HG03520 (cell line): ENCODE results near the gene PADI1.

ENCODE experiments used
- ATAC-seq: cut with Tn5 transposase; IDR thresholded peaks from one replicate; pipeline ENCODE4 v1.9.1; 2021; ENCODE audit warnings: mild to moderate bottlenecking, moderate library complexity; ENCODE audit not compliant: unreplicated experiment

Gene PADI1

DNA sequence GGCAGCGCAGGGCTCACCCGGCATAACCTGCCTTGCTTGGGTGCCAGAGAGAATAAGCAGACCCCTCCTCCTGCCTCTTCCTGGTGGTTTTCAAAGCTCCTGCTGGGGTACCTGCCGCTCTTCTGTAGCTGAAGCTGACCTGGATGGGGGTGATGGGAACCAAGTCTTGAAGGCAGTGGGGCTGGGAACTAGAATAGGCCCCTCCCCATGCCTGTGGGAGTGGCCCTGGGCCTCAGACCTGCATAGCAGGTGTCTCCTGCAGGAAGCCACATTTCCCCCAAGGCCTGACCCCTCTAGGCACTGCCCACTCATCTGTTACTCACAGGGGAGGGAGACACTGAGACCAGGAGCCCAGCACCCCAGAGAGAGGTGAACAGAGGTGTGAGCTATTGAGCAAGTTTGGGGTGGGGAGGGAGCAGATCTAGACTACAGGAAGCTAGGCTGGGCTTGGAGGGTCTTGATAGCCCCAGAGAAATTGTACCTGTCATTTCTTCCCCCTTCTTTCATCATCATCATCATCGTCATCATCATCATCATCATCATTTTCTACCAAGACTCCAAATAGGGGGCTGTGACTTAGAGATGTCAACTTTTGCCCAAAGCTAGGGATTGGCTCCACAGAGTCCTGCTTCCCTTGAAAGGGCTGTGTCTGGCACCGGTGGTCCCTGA, 10.1 kb downstream of the PADI1 start:
- ATAC-seq: no peak

DNA sequence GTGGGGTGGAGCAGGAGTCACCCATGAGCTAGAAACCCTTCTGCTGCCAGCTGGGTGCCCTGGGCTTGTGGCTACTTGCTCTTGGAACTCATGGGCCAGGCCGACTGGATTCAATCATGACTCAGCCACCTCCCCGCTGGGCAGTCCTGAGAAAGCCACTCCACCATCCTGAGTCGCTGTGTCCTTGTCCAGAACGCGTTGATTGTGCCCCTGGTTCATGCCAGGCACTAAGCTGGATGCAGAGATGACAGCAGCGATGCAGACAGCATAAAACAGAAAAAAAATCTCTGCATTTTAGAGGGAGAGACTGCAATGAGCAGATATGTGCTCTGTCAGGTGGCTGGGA, 10.6 kb downstream of the PADI1 start:
- no peak for ATAC-seq

DNA sequence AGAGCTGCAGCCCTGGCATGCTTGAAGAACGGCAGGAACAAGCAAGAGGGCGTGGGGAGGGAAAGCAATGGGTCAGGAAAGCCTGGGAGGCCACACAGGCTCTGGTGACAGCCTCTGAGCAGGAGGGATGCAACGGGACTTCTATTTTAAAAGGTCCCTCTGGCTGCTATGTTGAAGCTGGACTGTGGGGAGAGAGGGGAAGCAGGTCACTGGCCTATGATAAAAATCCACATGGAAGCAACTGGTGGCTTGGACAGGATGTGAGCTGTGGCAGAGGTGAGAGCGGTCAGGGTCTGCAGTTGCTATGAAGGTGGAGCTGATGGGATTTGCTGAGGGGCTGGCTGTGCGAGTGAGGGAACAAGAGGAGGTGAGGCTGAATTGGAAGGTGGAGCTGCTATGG, 11.2 kb downstream of the PADI1 start:
- no peak for ATAC-seq

DNA sequence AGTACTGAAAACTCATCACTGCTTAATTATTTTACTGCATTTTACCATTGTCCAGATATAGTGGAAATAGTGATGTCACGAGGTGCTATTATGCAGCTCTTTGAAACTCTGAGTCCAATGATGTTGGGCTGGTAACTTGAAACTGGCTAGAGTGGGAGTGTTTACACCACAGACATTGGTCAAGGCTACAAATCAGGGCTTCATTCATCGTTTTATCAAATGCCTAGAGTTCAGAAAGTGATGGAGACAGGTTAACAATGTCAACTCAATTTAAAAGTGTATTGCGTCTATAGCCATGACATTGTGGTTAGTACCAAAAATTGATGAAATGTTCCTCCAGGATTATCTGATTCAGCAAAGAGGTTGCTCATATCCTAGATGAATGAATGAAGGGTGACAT, 12.7 kb downstream of the PADI1 start:
- ATAC-seq: no peak

DNA sequence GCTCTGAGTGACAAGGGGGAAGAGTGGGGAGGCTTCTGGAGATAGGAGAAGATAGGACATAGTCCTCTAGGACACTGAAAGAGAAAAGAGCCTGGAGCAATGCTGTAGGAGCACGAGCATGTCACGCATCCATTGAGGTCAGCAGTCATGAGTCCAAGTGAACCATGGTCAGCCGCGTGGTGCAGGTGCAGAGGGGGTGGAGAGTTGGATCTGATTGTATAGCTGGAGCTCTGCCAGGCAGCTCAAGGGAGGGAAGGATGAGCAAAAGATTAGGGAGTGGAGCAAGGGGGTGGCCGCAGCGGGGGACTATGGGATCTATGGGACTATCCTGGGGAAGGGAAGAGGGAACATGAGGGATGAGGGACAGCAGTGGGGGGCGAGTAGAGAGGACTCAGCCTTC, 14.0 kb downstream of the PADI1 start:
- no peak for ATAC-seq

DNA sequence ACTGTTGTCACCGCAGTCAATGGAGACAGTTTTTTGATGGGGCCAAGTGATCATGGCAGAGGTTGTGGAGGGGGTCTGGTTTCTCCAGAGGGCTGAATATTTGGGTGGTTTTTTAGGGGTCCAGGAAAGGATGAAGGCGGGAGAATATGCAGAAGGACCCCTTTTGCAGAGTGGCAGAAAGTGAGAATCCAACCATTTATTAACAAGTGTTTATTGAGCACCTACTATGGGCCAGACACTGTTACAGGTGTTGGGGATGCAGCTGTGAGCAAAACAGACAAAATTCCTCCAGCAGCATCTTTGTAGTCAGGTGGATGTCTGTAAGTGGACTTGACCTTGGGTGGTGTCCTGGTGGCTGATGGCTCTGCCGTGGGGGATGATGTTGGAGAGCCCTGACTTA, 15.4 kb downstream of the PADI1 start:
- no peak for ATAC-seq

DNA sequence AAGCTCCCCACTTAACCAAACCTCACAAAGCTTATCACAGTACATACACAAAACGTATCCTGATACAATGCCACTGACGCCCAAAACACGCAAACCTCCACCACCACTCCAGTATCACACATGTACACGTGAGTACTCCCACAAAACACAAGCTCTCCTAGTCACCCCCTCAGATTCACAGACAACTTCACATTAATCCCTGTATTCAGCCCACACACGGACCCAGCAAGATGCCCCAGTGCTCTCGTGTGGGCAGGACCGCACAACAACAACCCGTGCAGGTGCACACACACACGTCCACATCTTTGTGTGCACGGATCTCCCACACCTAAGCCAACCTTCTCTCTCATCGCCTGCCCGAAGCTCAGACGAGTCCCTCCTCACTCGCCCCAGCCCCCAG, 17.6 kb downstream of the PADI1 start:
- ATAC-seq: no peak

DNA sequence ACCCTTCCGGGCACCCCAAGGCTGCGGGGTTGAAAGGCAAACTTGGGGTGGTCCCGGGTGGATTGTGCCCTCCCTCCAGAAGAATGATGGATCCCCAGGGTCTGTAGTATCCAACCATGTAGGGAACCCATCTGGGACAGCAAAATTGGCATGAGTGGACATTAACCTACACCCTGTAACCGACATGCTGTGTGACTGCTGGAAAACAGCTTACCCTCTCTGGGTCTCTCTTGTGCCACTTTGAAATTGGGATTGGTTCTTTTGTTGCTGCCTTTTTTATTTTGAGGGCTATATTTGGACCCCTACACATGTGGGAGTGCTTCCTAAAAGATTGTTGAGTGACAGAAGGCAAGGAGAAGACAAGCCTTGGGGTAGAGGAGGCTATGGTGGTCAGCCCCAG, 19.5 kb downstream of the PADI1 start:
- ATAC-seq: no peak

DNA sequence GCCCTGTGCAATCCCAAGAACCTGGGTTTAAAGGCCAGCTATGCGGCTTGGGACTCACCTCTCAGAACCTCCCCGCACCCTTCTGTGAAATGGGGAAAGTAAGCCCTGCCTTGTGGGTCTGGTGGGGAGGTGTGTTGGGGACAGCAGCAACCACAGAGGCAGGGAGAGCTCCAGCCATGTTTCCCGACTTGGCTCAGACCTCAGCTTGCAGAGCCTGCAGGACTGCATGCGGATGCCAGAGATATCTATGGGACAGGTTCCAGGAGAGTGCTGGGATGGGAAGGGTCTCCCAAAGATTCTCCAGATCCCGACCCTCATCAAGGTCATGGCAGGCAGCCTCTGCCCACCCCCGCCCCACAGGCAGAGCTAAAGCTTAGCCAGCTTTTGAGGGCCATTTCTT, 20.2 kb downstream of the PADI1 start:
- ATAC-seq: no peak

DNA sequence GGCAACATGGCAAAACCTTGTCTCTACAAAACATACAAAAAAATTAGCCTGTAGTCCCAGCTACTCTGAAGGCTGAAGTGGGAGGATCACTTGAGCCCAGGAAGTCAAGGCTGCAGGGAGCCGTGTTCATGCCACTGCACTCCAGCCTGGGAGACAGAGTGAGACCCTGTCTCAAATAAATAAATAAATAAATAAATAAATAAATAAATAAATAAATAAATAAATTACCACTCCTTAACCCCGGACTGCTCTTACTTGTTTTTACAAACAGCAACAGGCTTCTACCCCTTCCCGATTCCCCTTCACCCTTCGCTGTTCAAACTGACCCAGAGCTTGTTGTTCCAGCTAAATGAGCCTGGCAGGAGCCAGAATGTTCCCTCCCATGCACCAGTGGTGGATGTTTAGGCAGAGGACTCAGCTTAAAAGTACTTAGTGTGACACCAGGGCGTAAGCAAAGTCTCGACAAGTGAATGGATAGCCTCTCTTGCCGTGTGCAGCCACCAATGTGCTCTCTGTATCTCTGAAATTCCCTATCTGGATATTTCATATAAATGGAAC, 22.5 kb downstream of the PADI1 start:
- ATAC-seq: no peak

DNA sequence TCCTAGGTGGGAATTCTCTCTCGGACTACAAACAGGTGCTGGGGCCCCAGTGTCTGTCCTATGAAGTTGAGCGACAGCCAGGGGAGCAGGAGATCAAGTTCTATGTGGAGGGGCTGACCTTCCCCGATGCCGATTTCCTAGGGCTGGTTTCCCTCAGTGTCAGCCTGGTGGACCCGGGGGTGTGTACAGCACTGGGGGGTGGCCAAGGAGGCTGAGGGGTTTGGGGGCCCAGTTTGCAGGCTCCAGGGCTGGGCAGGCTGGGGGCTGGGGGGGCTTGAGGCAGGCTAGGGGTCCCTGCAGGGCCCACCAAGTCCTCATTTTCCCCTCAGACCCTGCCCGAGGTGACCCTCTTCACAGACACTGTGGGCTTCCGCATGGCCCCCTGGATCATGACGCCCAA, 23.7 kb downstream of the PADI1 start:
- no peak for ATAC-seq

DNA sequence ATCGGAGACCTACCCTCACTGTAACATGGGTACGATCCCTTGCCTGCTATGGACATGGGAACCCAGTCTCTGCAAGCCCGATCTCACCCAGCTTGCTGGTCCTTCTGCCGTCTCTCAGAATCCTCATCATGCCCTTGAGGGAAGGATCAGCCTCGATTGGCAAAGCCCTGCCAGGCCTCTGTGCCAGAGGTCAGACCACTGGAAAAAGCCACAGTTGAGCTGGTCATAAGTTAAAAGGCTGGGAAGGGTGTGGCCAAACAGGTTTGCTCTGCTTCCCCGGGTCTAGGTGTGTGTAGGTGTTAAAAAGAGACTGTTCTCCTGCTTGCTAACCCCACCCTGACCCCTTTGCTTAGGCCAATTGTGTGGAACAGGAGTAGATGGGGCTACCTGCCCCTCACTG, 24.5 kb downstream of the PADI1 start:
- no peak for ATAC-seq

DNA sequence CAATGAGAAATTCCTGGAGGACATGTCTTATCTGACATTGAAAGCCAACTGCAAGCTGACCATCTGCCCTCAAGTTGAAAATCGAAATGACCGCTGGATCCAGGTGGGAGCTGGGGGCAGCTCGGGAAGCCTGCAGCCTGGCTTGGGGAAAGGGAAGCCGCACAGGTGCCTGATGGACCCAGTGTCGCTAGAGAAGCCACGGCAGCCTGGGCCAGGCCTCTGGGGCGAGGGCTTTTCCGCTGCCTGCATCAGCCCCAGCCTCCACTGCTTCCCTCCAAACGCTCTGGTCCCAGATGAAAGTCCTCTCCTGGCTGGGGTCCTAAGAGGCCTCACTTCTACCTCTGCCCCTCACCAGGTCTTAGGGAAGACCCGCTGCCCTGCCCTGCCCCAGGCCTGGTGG, 25.2 kb downstream of the PADI1 start:
- ATAC-seq: no peak

DNA sequence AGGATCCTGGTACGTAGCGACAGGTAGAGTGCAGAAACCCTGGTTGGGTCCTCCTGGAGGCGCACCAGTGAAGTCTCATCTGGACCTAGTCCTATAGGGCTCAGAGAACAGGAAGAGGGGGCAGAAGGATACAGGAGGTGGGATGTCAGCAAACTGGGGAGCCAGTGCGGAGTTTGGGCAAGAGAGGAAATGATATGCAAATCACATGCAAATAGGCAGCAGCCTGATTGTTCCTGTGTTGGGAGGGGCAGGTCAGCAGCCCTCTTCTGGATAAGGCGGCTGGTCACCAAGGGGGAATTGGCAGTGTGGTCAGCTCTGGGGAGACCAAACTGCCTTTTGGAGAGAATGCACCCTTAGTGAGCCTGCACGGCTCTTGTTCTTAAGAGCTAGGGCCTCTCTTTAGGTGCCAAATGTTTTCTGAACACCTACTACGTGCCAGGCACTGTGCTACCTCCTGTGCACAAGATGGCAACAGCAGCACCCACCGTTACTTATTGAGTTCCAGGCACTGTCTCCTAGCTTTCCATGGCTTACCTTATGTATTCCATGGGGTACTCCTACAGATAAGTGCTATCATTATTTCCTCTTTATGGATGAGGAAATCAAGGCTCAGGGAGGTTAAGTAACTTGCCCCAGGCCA, 25.9 kb downstream of the PADI1 start:
- ATAC-seq: no peak

DNA sequence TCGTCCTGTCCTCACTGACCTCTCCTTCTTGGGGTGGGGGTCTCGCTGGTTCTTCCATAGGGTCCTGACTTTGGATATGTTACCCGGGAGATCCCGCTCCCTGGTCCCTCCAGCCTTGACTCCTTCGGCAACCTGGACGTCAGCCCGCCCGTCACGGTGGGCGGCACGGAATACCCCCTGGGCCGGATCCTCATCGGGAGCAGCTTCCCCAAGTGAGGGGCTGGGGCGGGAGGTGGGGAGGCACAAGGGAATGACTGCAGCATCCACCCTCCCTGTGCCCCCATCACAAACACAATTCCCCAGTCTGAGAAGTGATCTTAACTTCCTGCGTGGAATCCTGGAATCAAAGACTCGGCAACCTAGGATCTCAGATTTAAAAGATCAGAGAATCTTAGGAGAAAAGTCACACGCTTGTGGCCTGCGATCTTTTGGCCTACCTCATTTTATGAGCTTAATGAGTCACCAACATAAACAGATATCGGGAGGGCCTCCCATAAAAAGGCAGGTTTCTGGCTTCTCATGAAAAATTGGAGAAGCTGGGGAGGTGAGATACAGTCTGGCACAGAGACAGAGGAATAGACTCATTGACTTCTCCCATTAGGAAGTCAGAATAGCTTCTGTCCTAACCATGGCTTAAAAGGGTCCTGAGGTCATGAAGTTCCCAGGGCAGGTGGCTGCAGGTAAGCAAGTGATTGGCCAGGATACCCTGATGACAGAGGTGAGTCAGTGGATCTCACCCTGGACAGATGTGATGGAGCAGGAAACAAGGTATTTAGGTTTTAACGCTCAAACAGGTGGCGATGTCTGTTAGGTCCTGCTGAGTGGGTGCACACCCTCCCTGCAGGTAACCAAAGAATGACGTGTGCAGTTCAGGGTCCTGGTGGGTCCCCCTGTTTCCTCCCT, 28.1 kb downstream of the PADI1 start:
- no peak for ATAC-seq

DNA sequence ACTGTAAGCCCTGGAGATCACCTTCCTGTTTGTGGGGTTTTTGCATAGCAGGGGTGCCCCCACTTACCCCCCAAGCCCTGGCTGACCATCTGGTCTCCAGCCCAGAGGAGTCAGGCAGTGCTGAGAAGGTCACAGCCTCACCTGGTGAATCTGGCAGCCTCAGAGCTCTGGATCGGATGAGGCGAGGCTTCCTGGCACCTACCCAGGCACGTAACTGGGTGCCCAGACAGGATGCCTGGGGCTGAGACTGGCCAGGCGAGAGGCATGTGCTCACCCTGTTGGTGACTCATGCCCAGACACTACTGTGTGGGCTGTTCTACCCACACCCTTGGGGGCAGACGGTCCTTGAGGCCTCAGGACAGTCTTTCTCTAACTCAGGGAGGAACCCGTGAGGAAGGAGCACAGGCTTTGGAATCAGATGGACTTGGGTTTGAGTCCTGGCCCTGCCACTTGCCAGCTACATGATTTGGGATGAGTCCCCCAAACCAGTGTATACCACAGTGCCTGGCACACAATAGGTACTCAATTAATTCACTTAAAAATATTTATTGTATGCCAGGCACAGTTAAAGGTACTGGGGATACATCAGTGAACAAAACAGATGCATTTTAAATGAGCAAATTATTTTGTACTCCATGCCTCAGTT, 28.9 kb downstream of the PADI1 start:
- ATAC-seq: no peak

DNA sequence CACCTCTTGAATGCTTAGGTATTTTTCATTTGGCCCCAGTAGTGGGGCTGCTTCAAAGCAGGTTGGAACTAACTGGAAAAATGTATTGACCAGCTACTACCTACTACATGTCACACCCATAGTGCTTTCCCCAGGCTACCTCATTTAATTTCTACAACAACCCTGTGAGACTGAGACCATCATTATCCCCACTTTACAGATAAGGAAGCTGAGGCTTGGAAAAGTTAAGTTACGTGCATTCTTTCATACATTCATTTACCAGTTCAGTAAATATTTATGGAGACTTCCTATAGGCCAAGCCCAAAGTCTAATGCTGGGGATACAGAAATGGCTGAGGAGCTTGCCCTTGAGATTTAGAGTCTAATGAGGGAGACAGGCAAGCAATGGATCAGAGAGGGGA, 29.5 kb downstream of the PADI1 start:
- no peak for ATAC-seq

DNA sequence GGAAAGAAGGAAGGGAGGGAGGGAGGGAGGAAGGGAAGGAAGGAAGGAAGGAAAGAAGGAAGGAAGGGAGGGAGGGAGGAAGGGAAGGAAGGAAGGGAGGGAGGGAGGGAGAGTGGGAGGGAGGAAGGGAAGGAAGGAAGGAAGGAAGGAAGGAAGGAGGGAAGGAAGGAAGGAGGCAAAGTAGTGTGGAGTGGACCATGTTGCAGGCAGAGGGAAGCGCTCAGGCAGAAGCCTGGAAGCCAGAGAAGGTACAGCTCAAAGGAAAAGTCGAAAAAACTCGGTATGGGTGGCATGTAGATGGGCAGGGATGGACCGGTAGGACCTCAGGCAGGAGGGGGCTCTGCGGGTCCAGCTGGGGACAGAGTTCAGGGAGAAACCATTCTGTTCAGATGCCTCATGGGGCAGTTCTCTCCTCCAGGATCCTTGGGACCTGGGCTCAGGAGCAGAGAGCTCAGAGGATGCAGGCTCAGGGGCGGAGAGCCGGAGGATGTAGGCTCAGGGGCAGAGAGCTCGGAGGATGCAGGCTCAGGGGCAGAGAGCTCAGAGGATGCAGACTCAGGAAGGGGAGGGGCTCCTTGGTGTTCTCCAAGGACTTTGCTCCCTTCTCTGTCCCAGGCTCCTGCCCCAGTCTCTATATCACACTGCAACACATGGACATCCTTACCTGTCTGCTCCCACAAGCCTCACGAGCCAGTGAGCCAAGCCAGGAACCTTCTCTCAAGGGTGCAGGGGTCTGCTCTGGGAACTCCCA, 30.4 kb downstream of the PADI1 start:
- ATAC-seq: no peak

DNA sequence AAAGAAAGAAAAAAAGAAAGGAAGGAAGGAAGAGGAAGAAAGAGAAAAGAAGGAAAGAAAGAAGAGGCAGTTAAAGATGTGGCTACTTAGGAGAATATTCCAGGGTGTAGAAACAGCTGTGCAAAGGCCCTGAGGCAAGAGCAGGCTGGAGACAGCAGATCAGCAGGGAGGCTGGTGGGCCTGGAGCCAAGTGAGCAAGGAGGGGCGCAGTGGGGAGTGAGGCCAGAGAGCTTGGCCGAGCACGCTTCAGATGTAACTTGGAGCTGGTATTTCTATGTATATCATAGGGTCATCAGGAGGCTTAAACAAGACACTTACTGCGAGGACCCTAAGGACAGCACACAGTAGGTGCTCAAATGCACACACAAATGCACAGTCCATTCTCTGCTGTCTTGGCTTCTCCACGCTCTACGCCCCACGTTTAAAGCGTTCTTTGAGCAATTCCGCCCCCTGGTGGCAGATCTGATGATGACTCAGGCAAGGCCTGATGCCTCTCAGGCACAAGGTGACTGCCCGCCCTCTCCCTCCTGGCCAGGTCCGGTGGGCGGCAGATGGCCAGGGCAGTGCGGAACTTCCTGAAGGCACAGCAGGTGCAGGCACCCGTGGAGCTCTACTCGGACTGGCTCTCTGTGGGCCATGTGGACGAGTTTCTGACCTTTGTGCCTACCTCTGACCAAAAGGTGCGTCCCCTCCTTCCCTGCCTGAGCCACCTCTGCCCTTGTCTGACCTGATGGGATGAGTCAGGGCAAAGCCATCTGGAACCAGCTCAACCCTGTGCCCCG, 32.0 kb downstream of the PADI1 start:
- ATAC-seq: no peak

DNA sequence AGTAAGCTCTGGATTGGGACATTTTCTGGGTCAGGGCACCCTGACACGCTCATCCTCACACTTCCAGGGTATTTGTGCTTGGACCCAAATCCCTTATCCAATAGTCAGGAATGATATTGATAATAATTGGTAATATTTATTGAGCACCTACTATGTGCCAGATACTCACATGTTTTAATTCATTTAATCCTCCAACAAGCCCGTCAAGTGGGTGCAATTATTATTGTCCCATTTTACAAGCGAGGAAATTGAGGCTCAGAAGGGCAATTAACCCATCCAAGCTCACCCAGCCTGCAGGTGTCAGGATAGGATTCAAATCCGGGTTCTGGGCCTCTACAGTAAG, 32.6 kb downstream of the PADI1 start:
- no peak for ATAC-seq
